Measurements from ENCODE around the gene STMND1. TPM values are rescaled to one million over a fixed set of nuclear protein-coding genes. Genes with fewer than 3 reads are reported as not detected.

Gene STMND1
- not detected for total RNA-seq
- long read RNA-seq, result 0 reads

DNA sequence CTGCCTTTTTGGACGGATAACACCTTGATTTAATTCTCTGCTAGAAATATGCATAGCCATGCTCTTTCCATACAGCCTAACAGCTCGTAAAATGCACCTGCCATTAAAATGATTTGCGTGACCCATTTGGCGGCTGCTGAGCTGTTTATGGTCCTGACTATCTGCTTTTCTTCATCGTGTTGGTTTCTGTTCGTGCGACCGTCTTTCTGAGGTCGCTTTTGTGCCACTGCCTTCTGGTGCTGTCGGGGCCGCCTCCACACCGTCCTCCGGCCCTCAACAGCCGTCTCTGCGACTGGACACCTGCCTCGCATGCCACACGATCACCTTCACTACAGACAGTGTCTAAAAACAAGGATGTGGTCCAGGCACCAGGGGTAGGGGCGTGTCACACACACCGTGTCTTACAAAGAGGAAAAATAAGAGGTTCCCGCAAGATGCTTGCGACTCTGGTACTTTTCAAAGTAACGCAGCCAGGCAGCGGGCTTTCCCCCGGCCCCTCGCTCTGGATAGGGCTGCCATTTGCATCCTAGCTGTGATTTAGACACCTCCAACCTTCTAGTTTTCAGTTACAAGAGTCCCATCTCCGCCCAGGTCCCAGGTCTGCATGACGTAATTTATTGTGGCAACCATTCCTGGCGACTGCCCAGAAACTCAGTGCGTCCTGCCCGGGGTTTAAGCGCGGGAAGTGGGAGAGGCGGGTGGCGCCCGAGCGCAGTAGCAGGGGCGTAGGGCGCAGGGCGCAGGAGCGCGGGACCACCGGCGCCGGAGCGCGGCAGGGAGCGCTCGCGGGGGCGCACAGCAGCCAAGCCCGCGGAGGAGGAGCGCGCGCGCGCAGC, at the start of gene STMND1:
Gene STMND1 (plus strand): TSS at position 629 of the 836 bp plus-strand sequence. CDS start 208 bp downstream, outside the sequence.
- H3K4me1 ChIP-seq, result peaks cover 30% of the 10 kb centered on the region
- intact Hi-C loops (cut with micrococcal nuclease), result no loop called here
- no peak for TF ChIP-seq CTCF (IDR thresholded peaks at IDR 0.05; ENCODE audit: borderline replicate concordance)
- H3K27ac ChIP-seq (replicated peaks), result no peak within 1 kb of the TSS
- H3K9me3 ChIP-seq (replicated peaks), result no peaks in the 10 kb centered on the region
- peaks cover 43% of the 10 kb centered on the region for H3K27me3 ChIP-seq (ENCODE audit: low read depth)
- no peaks in the 10 kb centered on the region for H3K36me3 ChIP-seq
- H3K4me3 ChIP-seq, result peak within 1 kb of the TSS; percentile 67
- DNase-seq, result peak; percentile 25

DNA sequence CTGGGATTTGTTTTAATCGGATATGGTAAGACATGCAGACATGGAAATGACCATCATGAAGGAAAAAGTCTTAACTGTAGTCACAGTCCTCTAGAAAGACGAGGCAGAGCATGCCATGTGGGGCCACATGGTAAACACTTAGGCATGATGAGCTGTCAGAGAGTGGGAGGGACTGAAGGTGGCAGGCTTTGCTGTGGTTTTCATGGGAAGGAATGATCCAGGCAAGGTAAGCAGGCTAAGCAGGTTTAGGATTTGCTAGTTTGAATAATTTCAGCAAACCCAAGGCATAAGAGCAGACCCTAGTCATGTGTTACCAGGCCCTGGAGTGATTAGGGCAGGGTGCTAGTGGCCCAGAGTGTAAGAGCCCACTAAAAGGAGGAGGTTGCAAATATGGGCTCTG, 47.2 kb upstream of the STMND1 start:
- no peak for DNase-seq
- TF ChIP-seq CTCF (IDR thresholded peaks at IDR 0.05; ENCODE audit: borderline replicate concordance), result no peak
- intact Hi-C loops (cut with micrococcal nuclease), result no loop called here
- Histone ChIP-seq H3K27me3 (ENCODE audit: low read depth) (no peaks in the 10 kb centered on the region), H3K4me3 (no peak overlapping the region), H3K4me1 (peaks cover 11% of the 10 kb centered on the region), H3K27ac (replicated peaks) (no peak overlapping the region), H3K9me3 (replicated peaks) (no peaks in the 10 kb centered on the region), H3K36me3 (no peaks in the 10 kb centered on the region)

DNA sequence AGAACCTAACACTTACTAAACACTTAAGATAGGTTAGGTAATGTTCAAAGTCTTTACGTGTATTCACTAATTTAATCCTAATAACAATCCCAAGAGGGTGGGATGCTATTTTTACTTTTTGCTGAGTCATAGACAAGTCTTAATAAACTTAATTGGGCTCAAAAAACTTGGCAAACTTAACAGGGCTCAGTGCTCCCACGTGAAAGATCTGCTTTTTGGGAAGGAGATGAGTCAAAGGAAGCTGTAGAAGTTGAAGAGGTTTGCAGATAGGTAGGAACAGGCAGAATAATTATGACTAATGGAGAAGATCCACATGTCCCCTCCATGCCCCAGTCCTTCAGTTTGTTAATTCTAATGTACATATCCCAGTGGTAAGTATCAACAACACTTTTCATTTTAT, 44.5 kb upstream of the STMND1 start:
- no peak for DNase-seq
- Histone ChIP-seq H3K27me3 (ENCODE audit: low read depth) (no peaks in the 10 kb centered on the region), H3K36me3 (no peaks in the 10 kb centered on the region), H3K27ac (replicated peaks) (no peak overlapping the region), H3K4me3 (no peak overlapping the region), H3K9me3 (replicated peaks) (no peaks in the 10 kb centered on the region), H3K4me1 (peaks cover 11% of the 10 kb centered on the region)
- TF ChIP-seq CTCF (IDR thresholded peaks at IDR 0.05; ENCODE audit: borderline replicate concordance), result no peak
- intact Hi-C loops (cut with micrococcal nuclease), result no loop called here

- Histone ChIP-seq H3K9me3 (replicated peaks) (no peaks in the 10 kb centered on the region), H3K4me1 (peaks cover 11% of the 10 kb centered on the region), H3K27ac (replicated peaks) (no peak overlapping the region), H3K4me3 (no peak overlapping the region), H3K36me3 (no peaks in the 10 kb centered on the region), H3K27me3 (ENCODE audit: low read depth) (no peaks in the 10 kb centered on the region)
- intact Hi-C loops (cut with micrococcal nuclease), result no loop called here
- DNase-seq, result no peak
- TF ChIP-seq CTCF (IDR thresholded peaks at IDR 0.05; ENCODE audit: borderline replicate concordance), result no peak
Measured at GRCh38 chr6:17058550-17058949, 43.3 kb upstream of the STMND1 start.

DNA sequence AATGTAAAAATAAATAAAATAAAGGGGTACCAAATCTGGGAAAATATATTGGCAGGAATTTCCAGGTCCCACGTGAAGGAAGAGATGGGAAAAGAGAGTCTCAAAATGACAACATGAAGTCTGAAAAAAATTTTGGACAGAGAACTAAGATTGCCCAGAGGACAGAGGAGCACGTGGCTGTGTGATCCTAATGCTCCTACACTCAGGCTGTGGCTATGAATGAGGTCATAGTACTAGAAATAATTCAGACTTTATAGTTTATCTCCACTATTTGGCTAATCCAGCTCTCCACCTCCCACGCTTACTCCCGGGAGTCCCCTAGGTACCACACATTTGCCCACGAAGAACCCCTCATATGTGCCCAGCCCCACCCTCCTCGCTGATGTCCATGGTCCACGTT, 42.8 kb upstream of the STMND1 start:
- intact Hi-C loops (cut with micrococcal nuclease), result no loop called here
- no peak for DNase-seq
- Histone ChIP-seq H3K4me1 (peaks cover 11% of the 10 kb centered on the region), H3K4me3 (no peak overlapping the region), H3K27me3 (ENCODE audit: low read depth) (no peaks in the 10 kb centered on the region), H3K36me3 (no peaks in the 10 kb centered on the region), H3K27ac (replicated peaks) (no peak overlapping the region), H3K9me3 (replicated peaks) (no peaks in the 10 kb centered on the region)
- no peak for TF ChIP-seq CTCF (IDR thresholded peaks at IDR 0.05; ENCODE audit: borderline replicate concordance)
